GM19397 (cell line): ENCODE measurements around the gene NBEAL2.

ENCODE experiments used
- ATAC-seq: cut with Tn5 transposase; IDR thresholded peaks from one replicate; pipeline ENCODE4 v1.9.1; 2021; ENCODE audit warnings: mild to moderate bottlenecking, moderate library complexity; ENCODE audit not compliant: unreplicated experiment

NBEAL2 gene

GRCh38 chr3:46942481-46943236, 36.8 kb upstream of the NBEAL2 start:
- no peak for ATAC-seq

- no peak for ATAC-seq
Measured at GRCh38 chr3:46943237-46944187, 36.0 kb upstream of the NBEAL2 start.

GRCh38 chr3:46944191-46944590, 35.3 kb upstream of the NBEAL2 start:
- ATAC-seq, result no peak

DNA sequence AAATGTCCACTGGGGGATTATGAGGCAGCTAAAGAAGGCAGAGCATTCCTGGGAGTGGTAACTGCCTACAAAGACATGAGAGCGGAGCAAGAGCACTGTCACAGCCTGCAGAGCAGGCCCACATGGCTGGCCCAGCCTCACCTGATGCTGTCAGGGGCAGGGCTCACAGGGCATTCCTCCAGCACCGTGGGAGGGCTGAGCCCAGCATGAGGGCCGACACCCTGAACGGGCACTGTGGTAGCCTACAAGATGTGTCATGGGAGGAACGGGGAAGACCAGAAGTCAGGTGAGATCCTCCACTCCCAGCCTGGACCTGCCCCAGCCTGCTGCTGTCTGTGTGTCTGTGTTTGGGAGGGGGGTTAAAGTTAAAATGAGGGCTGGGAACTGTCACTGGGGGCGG, 33.0 kb upstream of the NBEAL2 start:
- no peak for ATAC-seq

DNA sequence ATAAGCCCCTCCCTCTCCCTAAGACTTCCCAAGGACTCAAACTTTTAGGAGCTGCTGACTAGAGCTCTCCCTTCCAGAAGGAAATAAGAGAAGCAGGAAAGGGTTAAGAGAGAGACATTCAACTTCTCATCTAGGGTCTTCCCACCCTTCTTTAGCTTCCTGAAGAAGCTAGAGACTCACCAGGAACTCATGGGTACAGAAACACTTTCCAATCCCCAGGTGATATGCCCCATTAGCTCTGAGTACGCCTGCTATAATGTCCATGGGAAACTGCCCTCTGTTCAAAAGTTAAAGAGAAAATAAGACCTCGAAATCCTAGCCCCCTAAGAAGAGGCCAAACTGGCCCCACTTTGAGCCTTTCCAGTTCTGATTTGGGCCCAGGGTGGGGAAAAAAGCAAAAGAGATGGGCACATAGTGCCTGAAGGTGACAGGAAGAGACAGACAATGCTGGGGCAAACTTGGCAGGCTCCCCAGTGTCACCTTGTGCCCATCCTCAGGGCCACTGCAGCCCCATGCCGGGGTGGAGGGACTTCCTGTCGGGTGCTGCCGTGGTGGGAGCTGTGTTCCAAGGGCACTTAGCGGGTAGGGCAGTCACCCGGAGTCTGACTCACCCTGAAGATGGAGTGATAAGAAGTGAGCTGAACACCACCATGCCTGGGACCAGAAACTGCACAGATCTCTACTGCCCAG, 32.5 kb upstream of the NBEAL2 start:
- ATAC-seq, result no peak

DNA sequence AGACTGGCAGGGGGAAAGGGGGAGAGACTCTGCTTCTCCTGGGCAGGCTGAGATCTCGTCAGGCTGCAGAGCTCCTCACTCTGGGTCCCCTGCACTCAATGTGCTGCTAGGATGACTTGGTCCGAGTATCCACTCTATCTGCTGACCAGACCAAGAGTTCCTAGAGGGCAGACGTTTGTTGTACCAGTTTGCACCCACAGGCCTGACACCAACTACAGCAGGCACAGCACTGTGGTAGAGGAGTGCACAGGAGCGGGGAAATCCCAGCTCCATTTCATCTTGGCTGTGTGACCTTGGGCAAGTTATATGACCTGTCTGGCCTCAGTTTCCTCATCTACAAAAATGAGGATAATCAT, 31.9 kb upstream of the NBEAL2 start:
- ATAC-seq, result no peak

DNA sequence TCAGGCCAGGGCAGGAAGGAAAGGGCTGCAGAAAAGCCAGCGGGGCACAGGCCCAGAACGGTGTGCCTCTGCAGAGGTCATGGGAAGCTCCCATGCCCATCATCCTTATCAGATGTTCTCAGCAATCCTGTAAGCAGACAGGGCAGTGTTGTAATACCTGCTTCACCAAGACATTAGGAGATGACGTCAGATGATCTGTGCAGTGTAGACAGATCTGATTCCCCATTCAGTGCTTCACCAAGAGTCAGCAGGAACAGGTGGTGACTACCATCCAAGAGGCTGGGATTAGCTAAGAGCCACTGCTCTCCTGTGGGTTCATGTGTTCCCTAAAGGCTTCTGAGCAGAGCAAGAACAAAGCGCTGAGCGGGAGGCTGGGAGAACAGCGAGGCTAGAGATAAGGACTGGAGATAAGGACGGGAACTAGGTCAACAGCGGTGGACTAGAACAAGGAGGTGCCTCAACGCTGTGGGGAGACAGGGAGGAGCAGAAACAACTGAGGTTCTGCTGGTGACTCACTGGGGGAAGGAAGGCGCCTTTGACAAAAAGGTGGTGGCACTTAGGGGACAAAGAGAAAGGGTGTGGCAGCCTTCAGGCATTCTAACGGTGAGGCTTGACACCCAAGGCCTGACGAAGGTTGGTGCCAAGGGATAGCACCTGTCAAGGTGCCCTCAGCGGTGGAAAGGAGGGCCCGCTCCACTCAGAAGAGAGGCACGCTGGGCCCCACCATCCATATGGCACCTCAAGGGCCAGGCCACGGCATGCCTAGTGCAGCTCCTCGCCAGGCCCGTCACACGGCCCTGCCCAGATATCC, 31.3 kb upstream of the NBEAL2 start:
- no peak for ATAC-seq

DNA sequence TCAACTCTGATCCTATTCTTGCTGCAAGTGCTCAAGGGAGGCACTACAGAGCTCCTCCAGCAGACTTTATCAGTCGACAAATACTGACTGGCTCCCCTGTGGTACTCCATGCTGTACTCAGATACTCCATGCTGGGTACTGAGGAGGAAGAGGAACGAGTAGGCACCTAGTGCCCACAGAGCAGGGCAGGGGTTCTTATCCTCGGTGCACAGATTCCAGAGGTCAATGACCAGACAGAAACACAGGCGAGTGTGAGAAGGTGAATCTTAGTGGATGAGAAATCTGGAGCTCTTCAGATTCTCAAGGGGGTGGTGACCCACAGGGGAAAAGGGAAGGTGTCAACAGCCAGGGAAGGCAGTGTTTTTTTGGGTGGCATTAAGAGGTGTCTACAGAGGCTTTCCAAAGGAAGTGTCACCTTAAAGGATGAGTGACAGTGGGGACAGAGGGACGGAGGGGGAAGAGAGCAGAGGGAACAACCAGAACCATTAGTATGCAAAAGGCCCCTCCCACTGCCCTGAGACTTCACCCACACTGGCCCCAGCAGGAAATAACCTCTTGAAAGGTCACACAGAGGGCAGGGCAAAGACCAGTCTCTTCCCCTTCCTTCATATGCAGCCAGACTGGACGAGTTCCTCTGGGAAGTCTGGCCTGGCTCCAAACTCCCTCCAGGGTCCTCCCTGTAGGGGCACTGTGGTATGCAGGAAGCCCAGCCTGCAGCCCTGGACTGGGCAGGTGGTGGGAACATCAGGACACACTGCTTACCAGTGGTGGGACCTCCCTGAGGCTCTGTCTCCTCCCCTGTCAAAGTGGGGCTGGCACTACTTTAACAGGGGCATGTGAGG, 30.4 kb upstream of the NBEAL2 start:
- ATAC-seq, result peak; percentile 56

- ATAC-seq, result no peak
Measured at GRCh38 chr3:46950177-46950576, 29.3 kb upstream of the NBEAL2 start.

GRCh38 chr3:46950650-46951241, 28.7 kb upstream of the NBEAL2 start:
- ATAC-seq, result no peak

DNA sequence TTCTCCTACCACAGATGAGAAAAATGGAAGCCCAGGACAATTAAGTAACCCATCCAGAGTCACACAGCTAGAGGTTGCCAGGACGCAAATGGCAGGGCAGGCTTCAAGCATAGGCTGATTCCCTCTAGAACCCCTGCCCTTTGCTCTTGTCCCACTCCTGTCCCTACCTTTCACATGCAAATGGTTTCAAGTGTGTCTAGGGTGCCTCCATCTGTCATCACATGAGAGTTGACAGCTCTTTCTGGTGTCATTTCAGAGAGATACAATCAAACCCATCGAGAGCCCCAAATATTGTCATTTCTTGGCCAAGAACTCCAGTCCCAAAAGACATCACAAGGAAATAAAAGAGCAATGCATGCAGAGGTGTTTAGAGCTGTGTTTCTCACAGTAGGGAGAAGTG, 26.7 kb upstream of the NBEAL2 start:
- ATAC-seq, result no peak

DNA sequence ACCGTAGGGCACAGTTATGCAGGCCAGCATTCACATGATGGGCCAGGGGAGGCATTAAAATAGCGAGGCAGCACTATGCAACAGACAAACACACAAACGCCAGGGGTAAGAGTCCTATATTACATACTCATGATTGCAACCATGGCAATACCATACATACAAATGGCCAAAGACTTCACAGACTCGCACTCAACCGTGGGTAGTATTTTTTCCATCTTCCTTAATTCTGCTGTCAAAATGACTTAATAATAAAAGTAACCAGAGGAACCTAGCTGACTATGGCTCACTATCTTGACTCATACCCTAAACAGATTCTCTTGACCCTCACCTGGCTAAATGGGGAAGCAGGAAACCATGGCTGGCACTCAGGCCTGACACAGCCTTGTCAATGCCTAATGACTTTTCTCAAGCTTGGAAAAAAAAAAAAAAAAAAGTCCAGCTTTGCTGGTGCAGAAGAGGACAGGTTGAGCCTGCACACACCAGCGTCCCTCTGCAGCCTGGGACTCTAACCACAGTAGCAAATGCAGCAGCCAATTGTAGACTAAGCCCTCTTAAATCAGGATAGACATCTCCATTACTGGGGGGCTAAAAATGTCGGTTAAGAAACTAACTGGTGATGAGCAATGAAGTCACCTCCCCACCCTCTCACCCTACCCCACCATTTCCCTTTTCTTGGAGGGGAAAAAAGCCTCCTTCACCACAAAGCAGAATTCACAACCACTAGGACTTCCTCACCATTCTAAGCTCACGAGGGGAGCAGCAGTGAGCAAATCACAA, 26.0 kb upstream of the NBEAL2 start:
- no peak for ATAC-seq

- no peak for ATAC-seq
Measured at GRCh38 chr3:46954178-46954577, 25.3 kb upstream of the NBEAL2 start.

GRCh38 chr3:46955157-46955556, 24.3 kb upstream of the NBEAL2 start:
- no peak for ATAC-seq

DNA sequence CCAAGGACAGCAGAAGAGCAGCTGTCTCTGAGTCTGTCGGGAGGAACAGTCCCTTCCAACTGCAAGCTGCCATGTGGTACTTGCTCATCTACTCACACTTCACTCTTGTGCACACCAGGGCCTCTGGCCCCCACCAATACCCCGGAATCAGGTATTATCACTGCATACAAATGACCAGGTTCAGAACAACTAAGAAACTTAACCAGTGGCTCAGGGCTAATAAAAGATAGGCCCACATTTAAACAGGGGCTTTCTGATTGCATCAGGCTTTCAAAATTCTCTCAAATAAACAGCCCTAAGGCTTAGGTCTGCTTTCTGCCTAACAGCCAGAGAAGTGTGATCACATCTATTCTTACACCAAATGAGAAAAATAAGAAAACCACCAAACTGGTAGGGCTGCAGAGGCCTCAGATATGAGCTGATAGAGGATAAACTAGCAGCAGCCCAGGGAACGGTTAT, 23.6 kb upstream of the NBEAL2 start:
- ATAC-seq, result no peak

GRCh38 chr3:46957092-46957820, 22.2 kb upstream of the NBEAL2 start:
- ATAC-seq, result no peak

- ATAC-seq, result no peak
Measured at GRCh38 chr3:46958467-46959160, 20.9 kb upstream of the NBEAL2 start.
